Smooth muscle cell (in vitro differentiated cells): Measurements from ENCODE around the gene APMAP. TPM values are rescaled to one million over a fixed set of nuclear protein-coding genes. Genes with fewer than 3 reads are reported as not detected.

Experiments
- DNase-seq: peaks from one replicate; lab custom pipeline; 2025; ENCODE audit not compliant: unreplicated experiment; lab: John Stamatoyannopoulos, UW
- H2AFZ ChIP-seq: fragments of 200-600 bp; sonication (generic); 2 replicates; pipeline ENCODE4 v1.6.0; 2016; ENCODE audit warnings: antibody characterized with exemption, low read depth, mild to moderate bottlenecking
- H3F3A ChIP-seq: fragments of 200-600 bp; sonication (generic); 2 replicates; pipeline ENCODE4 v1.6.0; 2017; ENCODE audit warnings: antibody characterized with exemption, low read depth
- H3K27ac ChIP-seq: fragments of 200-600 bp; sonication (generic); 2 replicates; pipeline ENCODE4 v1.5.1; 2016; ENCODE audit warnings: low read depth, mild to moderate bottlenecking
- H3K27me3 ChIP-seq: fragments of 200-600 bp; sonication (generic); 2 replicates; pipeline ENCODE4 v1.6.1; 2016; ENCODE audit warnings: low read depth, mild to moderate bottlenecking
- H3K36me3 ChIP-seq: fragments of 200-600 bp; sonication (generic); 2 replicates; pipeline ENCODE4 v1.5.1; 2016; ENCODE audit warnings: low read depth
- H3K4me1 ChIP-seq: fragments of 200-600 bp; sonication (generic); 2 replicates; pipeline ENCODE4 v1.5.1; 2016; ENCODE audit warnings: low read depth
- H3K4me2 ChIP-seq: fragments of 200-600 bp; sonication (generic); 2 replicates; pipeline ENCODE4 v1.6.0; 2016; ENCODE audit warnings: mild to moderate bottlenecking
- H3K4me3 ChIP-seq: fragments of 200-600 bp; sonication (generic); 2 replicates; pipeline ENCODE4 v1.5.1; 2016; ENCODE audit warnings: mild to moderate bottlenecking
- H3K79me2 ChIP-seq: fragments of 200-600 bp; sonication (generic); 2 replicates; pipeline ENCODE4 v1.6.0; 2016; ENCODE audit warnings: low read depth, mild to moderate bottlenecking
- H3K9ac ChIP-seq: fragments of 200-600 bp; sonication (generic); 2 replicates; pipeline ENCODE4 v1.6.0; 2016; ENCODE audit warnings: low read depth
- H3K9me3 ChIP-seq: fragments of 200-600 bp; sonication (generic); replicated peaks from 2 replicates; pipeline ENCODE4 v1.5.1; 2016; ENCODE audit warnings: low read depth
- H4K20me1 ChIP-seq: fragments of 200-600 bp; sonication (generic); 2 replicates; pipeline ENCODE4 v1.6.0; 2016; ENCODE audit warnings: low read depth
- WGBS: methylation state at CpG from one replicate; pipeline ENCODE4 v1.1.7; 2016; ENCODE audit warnings: low lambda C conversion rate; 5-methylcytosine and 5-hydroxymethylcytosine counted together
- polyA plus RNA-seq: library from polyadenylated mRNA; unstranded; fragments of >200 nt; fragmentation: Nextera tagmentation; extraction: Ambion mirVana; gene quantifications from 2 replicates; pipeline ENCODE4 v1.2.1, GENCODE V29; 2016
- total RNA-seq: library from RNA; depleted of rRNA; stranded (reverse); fragments of >200 nt; gene quantifications from 2 replicates; pipeline ENCODE4 v1.2.3, GENCODE V29; 2014
- TF ChIP-seq, protein P1 (sequence below): fragments of 200-600 bp; sonication (generic); IDR thresholded peaks from 2 replicates; pipeline ENCODE4 v1.5.1; 2017; ENCODE audit warnings: borderline replicate concordance, mild to moderate bottlenecking, antibody characterized with exemption; ENCODE audit not compliant: insufficient read depth, poor library complexity, severe bottlenecking

Gene APMAP
- total and polyA plus RNA-seq, 2 experiments from 2014 or later = 54.4 to 86.9 TPM

GRCh38 chr20:24960302-24960801 lies 32.2 kb downstream of the APMAP start:
- Histone ChIP-seq H3F3A (no peaks in the 10 kb centered on the region), H3K4me2 (no peak overlapping the region), H3K9me3 (no peaks in the 10 kb centered on the region), H3K4me1 (no peaks in the 10 kb centered on the region), H3K27me3 (no peaks in the 10 kb centered on the region), H3K36me3 (no peaks in the 10 kb centered on the region), H3K79me2 (no peaks in the 10 kb centered on the region), H2AFZ (no peak overlapping the region), H3K4me3 (no peak overlapping the region), H4K20me1 (no peaks in the 10 kb centered on the region), H3K9ac (no peak overlapping the region), H3K27ac (no peak overlapping the region)
- no peak for DNase-seq
- 97% methylated on average over 10 of the region's 10 CpGs for WGBS
- TF ChIP-seq, protein P1, sequence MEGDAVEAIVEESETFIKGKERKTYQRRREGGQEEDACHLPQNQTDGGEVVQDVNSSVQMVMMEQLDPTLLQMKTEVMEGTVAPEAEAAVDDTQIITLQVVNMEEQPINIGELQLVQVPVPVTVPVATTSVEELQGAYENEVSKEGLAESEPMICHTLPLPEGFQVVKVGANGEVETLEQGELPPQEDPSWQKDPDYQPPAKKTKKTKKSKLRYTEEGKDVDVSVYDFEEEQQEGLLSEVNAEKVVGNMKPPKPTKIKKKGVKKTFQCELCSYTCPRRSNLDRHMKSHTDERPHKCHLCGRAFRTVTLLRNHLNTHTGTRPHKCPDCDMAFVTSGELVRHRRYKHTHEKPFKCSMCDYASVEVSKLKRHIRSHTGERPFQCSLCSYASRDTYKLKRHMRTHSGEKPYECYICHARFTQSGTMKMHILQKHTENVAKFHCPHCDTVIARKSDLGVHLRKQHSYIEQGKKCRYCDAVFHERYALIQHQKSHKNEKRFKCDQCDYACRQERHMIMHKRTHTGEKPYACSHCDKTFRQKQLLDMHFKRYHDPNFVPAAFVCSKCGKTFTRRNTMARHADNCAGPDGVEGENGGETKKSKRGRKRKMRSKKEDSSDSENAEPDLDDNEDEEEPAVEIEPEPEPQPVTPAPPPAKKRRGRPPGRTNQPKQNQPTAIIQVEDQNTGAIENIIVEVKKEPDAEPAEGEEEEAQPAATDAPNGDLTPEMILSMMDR = no peak

- DNase-seq = no peak
These were observed 32.8 kb downstream of the APMAP start for GRCh38 chr20:24959591-24960301.

DNA sequence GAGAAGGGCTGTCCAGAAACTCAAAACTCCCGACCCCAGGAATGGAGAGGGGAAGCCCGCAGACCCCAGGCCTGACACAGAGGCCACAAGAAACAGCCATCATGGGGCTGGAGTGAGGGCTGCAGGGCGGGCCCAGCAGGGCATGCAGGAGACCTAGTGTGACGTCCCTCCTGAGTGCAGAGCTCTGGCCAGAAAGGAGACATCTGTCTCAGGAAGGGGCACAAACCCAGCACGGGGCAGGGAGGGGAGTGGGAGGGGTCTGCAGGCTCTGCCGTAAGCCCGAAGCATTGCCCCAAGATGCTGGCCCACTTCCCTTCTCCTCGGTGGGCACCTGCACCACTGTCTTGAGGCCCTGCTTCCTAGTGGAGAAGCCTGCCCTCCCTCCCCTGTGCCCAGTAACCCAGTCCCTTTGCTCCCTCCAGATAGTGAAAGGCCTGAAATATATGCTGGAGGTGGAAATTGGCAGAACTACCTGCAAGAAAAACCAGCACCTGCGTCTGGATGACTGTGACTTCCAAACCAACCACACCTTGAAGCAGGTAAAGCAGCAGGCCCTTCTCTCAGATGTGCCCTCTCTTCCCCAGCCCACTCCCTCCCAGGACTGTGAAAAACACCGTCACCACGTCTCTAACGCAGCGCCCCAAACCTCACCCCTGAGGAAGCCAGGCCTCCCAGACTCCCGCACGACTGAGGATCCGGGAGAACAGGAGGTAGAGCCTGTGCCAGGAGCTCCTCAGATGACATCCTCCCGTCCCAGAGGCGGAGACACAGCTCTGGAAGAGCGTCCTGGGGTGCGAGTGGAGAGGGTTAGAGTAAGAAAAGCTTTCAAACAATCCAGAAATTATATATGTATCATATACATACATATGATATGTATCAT lies 33.8 kb downstream of the APMAP start:
- Histone ChIP-seq H3K9me3 (no peaks in the 10 kb centered on the region), H3K4me2 (no peak overlapping the region), H3K4me1 (peaks cover 4% of the 10 kb centered on the region), H3K79me2 (no peaks in the 10 kb centered on the region), H3K4me3 (no peak overlapping the region), H3K36me3 (no peaks in the 10 kb centered on the region), H3F3A (no peaks in the 10 kb centered on the region), H4K20me1 (no peaks in the 10 kb centered on the region), H3K27ac (no peak overlapping the region), H3K9ac (no peak overlapping the region), H2AFZ (no peak overlapping the region), H3K27me3 (no peaks in the 10 kb centered on the region)
- 94% methylated on average over 20 of the region's 20 CpGs for WGBS
- DNase-seq = no peak
- TF ChIP-seq, protein P1 = no peak

More at GRCh38 chr20:24959591-24960301, 32.8 kb downstream of the APMAP start:
- 90% methylated on average over 14 of the region's 14 CpGs for WGBS
- H4K20me1 ChIP-seq = no peaks in the 10 kb centered on the region
- H3K4me2 ChIP-seq = no peak overlapping the region
- no peak overlapping the region for H3K4me3 ChIP-seq
- TF ChIP-seq, protein P1 = no peak
- H3F3A ChIP-seq = no peaks in the 10 kb centered on the region
- peaks cover under 1% of the 10 kb centered on the region for H3K4me1 ChIP-seq
- no peak overlapping the region for H3K9ac ChIP-seq
- no peak overlapping the region for H2AFZ ChIP-seq
- no peaks in the 10 kb centered on the region for H3K79me2 ChIP-seq
- H3K9me3 ChIP-seq = no peaks in the 10 kb centered on the region
- no peaks in the 10 kb centered on the region for H3K36me3 ChIP-seq
- H3K27me3 ChIP-seq = no peaks in the 10 kb centered on the region
- no peak overlapping the region for H3K27ac ChIP-seq
